Measurements from ENCODE around the gene SH2D3A. TPM values are rescaled to one million over a fixed set of nuclear protein-coding genes. Genes with fewer than 3 reads are reported as not detected.
A peak's percentile ranks its signal among the peaks of the same experiment; 100 is the strongest.

The SH2D3A gene
- total and polyA plus RNA-seq, 8 donors = 6.9 to 27.6 (median 8.3) TPM

- Histone ChIP-seq H3K4me3 (peak overlapping the region in 1 of 2 donors; percentile 95), H3K9me3 (no peaks in the 10 kb centered on the region), H3K4me1 (peaks cover 18 to 44% of the 10 kb centered on the region in 2 donors), H3K27ac (peak overlapping the region in 1 of 2 donors; percentile 96), H3K27me3 (peaks cover 0 to 6% of the 10 kb centered on the region in 2 donors), H3K36me3 (peaks cover 0 to 38% of the 10 kb centered on the region in 2 donors)
- DNase-seq (peak in 1 of 4 donors; percentile 40), ATAC-seq (no peak)
- intact Hi-C loops (cut with DNase I) = loop anchor here (10.0 kb wide), 1 partner anchor 129 kb away; no protein-coding TSS in a partner anchor
- no peak for TF ChIP-seq CTCF (IDR thresholded peaks at IDR 0.05)
These were observed 31.9 kb downstream of the SH2D3A start for GRCh38 chr19:6735181-6735911.

GRCh38 chr19:6734096-6734696 is 33.0 kb downstream of the SH2D3A start:
- Histone ChIP-seq H3K36me3 (peaks cover 0 to 43% of the 10 kb centered on the region in 2 donors), H3K27ac (no peak overlapping the region), H3K4me3 (no peak overlapping the region), H3K9me3 (no peaks in the 10 kb centered on the region), H3K27me3 (no peaks in the 10 kb centered on the region), H3K4me1 (peaks cover 18 to 47% of the 10 kb centered on the region in 2 donors)
- peak in 1 of 4 donors; percentile 67 for DNase-seq
- intact Hi-C loops (cut with DNase I) = loop anchor here (10.0 kb wide), 1 partner anchor 131 kb away; no protein-coding TSS in a partner anchor
- no peak for TF ChIP-seq CTCF (IDR thresholded peaks at IDR 0.05)
- ATAC-seq = no peak

- H3K36me3 ChIP-seq = peaks cover 0 to 43% of the 10 kb centered on the region in 2 donors
- H3K27me3 ChIP-seq = no peaks in the 10 kb centered on the region
- no peaks in the 10 kb centered on the region for H3K9me3 ChIP-seq
- intact Hi-C loops (cut with DNase I) = loop anchor here (10.0 kb wide), 1 partner anchor 131 kb away; no protein-coding TSS in a partner anchor
- DNase-seq (peak in 1 of 4 donors; percentile 65), ATAC-seq (no peak)
- no peak overlapping the region for H3K27ac ChIP-seq
- H3K4me1 ChIP-seq = peaks cover 14 to 47% of the 10 kb centered on the region in 2 donors
- H3K4me3 ChIP-seq = no peak overlapping the region
- TF ChIP-seq CTCF (IDR thresholded peaks at IDR 0.05) = no peak
These were observed 33.7 kb downstream of the SH2D3A start for GRCh38 chr19:6733338-6734095.

- peaks cover 0 to 43% of the 10 kb centered on the region in 2 donors for H3K36me3 ChIP-seq
- H3K4me3 ChIP-seq = no peak overlapping the region
- peaks cover 11 to 47% of the 10 kb centered on the region in 2 donors for H3K4me1 ChIP-seq
- ATAC-seq (no peak), DNase-seq (peak in 1 of 4 donors; percentile 51)
- H3K9me3 ChIP-seq = no peaks in the 10 kb centered on the region
- no peaks in the 10 kb centered on the region for H3K27me3 ChIP-seq
- intact Hi-C loops (cut with DNase I) = loop anchor here (10.0 kb wide), 1 partner anchor 132 kb away; no protein-coding TSS in a partner anchor
- TF ChIP-seq CTCF (IDR thresholded peaks at IDR 0.05) = no peak
- H3K27ac ChIP-seq = no peak overlapping the region
These were observed 34.4 kb downstream of the SH2D3A start for GRCh38 chr19:6732803-6733337.

Data from left lung (tissue), 10 donors.